Upper lobe of left lung (tissue), 6 donors: ENCODE data around the gene PBLD. TPM values are rescaled to one million over a fixed set of nuclear protein-coding genes. Genes with fewer than 3 reads are reported as not detected.

ENCODE experiments used
- ATAC-seq, 2 donors: fragments of 200-7000 bp; cut with Tn5 transposase; one replicate each; pipeline ENCODE4 v1.9.1; 2022; ENCODE audit warnings: mild to moderate bottlenecking in 2 of 2, moderate library complexity in 2 of 2; ENCODE audit not compliant: low FRiP score in 2 of 2
- DNase-seq, 2 donors: peaks; one replicate each; pipeline ENCODE4 v3.0.0-alpha.2; 2019 to 2020
- H3K27ac ChIP-seq, 4 donors: fragments of 200-600 bp; sonication (generic); one replicate each; pipeline ENCODE4 v1.5.1; 2016 to 2019
- H3K27me3 ChIP-seq, 4 donors: fragments of 200-600 bp; sonication (generic); one replicate each; pipeline ENCODE4 v1.5.1; 2017 to 2019
- H3K36me3 ChIP-seq, 4 donors: fragments of 200-600 bp; sonication (generic); one replicate each; pipeline ENCODE4 v1.5.1; 2016 to 2019
- H3K4me1 ChIP-seq, 4 donors: fragments of 200-600 bp; sonication (generic); one replicate each; pipeline ENCODE4 v1.5.1; 2018 to 2019
- H3K4me3 ChIP-seq, 4 donors: fragments of 200-600 bp; sonication (generic); one replicate each; pipeline ENCODE4 v1.5.1; 2017 to 2019; ENCODE audit warnings: mild to moderate bottlenecking in 2 of 4, moderate library complexity in 1 of 4
- H3K9me3 ChIP-seq, 4 donors: fragments of 200-600 bp; sonication (generic); one replicate each; pipeline ENCODE4 v1.5.1; 2018 to 2019
- EP300 ChIP-seq, 4 donors: sonication (generic); formaldehyde crosslinking; IDR thresholded peaks; one replicate each; pipeline ENCODE4 v1.5.1; 2017; ENCODE audit warnings: antibody characterized with exemption in 4 of 4, control low read depth in 2 of 4
- POLR2A ChIP-seq, 4 donors: fragments of 450-650 bp; IDR thresholded peaks; one replicate each; pipeline ENCODE4 v1.5.1; 2016 to 2017; ENCODE audit warnings: antibody characterized with exemption in 4 of 4, mild to moderate bottlenecking in 2 of 4
- POLR2AphosphoS5 ChIP-seq, 2 donors: sonication (generic); formaldehyde crosslinking; IDR thresholded peaks; one replicate each; pipeline ENCODE4 v1.5.1; 2017; ENCODE audit warnings: antibody characterized with exemption in 2 of 2
- WGBS, 2 donors: methylation state at CpG; one replicate each; pipeline ENCODE4 v1.1.5; 2017 to 2018; 5-methylcytosine and 5-hydroxymethylcytosine counted together
- total RNA-seq, 6 donors: library from RNA; depleted of rRNA in 4 of 6; stranded (reverse); fragments of >200 nt in 4 of 6; gene quantifications; one replicate each; pipeline versions ENCODE4 v1.1.0 to v1.2.1, GENCODE V29; 2016 to 2021
- TF ChIP-seq, protein P1 (sequence below), 6 experiments: fragments of 450-650 bp in 4 of 6; fragments of 200-600 bp in 2 of 6; sonication (generic) in 2 of 6; IDR thresholded peaks; one replicate each; pipeline ENCODE4 v1.5.1; 2016 to 2019; ENCODE audit warnings: antibody characterized with exemption in 6 of 6
- donor health status: DM: no; HTN: no; CAD: no; lungs with moderate emphysema.
- donor health status: DM: no; HTN: yes; CAD: no; lungs with severe emphysema.

Gene PBLD
- total RNA-seq, 6 donors from 2014 or later, result 1.8 to 21.0 (median 4.3) TPM

DNA sequence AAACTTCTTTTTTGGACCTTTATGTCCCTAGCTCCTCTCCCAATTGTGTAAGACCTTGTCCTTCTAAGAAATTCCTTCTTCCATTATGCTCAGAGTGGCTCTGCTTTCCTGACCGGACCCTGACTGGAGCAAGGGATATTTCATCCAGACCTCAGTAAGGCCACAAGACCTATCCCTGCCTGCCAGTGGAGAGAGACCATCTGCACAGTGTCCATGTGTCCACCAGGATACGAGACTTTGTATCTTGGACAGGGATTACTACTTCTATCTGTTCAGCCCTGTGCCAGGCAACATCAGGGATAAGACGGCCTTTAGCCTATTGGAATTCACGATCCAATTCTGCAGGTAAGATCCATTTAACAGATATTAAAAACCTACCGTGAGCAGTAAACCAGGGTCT lies 93.7 kb downstream of the PBLD start:
- TF ChIP-seq POLR2AphosphoS5 (IDR thresholded peaks at IDR 0.05) (no peak), POLR2A (IDR thresholded peaks at IDR 0.05) (no peak), EP300 (IDR thresholded peaks at IDR 0.05) (no peak)
- TF ChIP-seq, protein P1, sequence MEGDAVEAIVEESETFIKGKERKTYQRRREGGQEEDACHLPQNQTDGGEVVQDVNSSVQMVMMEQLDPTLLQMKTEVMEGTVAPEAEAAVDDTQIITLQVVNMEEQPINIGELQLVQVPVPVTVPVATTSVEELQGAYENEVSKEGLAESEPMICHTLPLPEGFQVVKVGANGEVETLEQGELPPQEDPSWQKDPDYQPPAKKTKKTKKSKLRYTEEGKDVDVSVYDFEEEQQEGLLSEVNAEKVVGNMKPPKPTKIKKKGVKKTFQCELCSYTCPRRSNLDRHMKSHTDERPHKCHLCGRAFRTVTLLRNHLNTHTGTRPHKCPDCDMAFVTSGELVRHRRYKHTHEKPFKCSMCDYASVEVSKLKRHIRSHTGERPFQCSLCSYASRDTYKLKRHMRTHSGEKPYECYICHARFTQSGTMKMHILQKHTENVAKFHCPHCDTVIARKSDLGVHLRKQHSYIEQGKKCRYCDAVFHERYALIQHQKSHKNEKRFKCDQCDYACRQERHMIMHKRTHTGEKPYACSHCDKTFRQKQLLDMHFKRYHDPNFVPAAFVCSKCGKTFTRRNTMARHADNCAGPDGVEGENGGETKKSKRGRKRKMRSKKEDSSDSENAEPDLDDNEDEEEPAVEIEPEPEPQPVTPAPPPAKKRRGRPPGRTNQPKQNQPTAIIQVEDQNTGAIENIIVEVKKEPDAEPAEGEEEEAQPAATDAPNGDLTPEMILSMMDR (IDR thresholded peaks at IDR 0.05), result no peak
- 94 to 95% methylated on average over 5 of the region's 5 CpGs for WGBS, 2 donors
- Histone ChIP-seq H3K27ac (no peak overlapping the region), H3K4me3 (no peak overlapping the region), H3K4me1 (no peaks in the 10 kb centered on the region), H3K9me3 (no peaks in the 10 kb centered on the region), H3K36me3 (no peaks in the 10 kb centered on the region), H3K27me3 (no peaks in the 10 kb centered on the region)
- no peak for ATAC-seq
- DNase-seq, result no peak

DNA sequence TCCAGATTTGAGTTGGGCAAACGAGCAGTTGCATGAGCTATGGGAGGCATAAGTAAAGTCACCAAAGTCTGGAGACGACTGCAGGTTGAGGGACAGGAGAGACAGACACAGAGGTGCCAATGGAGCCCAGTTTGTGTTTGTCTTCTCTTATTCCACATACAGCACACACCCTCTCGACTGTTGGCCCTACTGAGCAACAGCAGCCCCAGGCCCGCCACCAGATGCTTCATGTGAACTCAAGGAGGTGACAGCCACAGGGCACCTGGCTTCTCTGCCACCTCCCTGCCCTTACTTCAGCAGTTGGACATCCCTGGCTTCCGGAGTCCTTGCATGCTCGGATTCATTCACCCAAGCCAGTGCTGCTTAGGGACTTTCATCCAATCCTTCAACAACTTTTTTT lies 94.4 kb downstream of the PBLD start:
- no peak for ATAC-seq
- Histone ChIP-seq H3K4me3 (no peak overlapping the region), H3K36me3 (no peaks in the 10 kb centered on the region), H3K9me3 (no peaks in the 10 kb centered on the region), H3K27me3 (no peaks in the 10 kb centered on the region), H3K27ac (no peak overlapping the region), H3K4me1 (no peaks in the 10 kb centered on the region)
- TF ChIP-seq, protein P1 (IDR thresholded peaks at IDR 0.05), result no peak
- TF ChIP-seq POLR2A (IDR thresholded peaks at IDR 0.05), result no peak
- TF ChIP-seq POLR2AphosphoS5 (IDR thresholded peaks at IDR 0.05), result no peak
- no peak for TF ChIP-seq EP300 (IDR thresholded peaks at IDR 0.05)
- WGBS, 2 donors, result 82 to 92% methylated on average over 6 of the region's 6 CpGs
- DNase-seq, result no peak

DNA sequence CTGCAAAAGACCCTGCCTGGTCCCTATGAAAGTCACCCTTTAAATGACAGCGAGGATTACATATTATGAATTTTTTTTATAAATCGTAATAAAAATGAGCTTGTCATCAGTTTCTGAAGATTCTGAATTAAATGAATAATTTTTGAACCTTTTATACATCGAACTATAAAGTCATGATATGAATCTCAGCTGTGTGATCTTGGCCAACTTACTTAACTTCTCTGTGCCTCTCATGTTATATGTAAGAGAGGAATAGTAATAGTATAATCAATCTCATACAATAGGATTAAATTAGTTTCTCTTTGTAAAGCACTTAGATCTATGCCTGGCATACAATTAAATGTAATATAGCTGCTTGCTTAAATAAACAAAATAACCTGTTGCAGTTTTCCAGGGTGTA lies 95.6 kb downstream of the PBLD start:
- ATAC-seq, result no peak
- no peak overlapping the region for H3K4me3 ChIP-seq
- no peak for DNase-seq
- H3K4me1 ChIP-seq, result no peaks in the 10 kb centered on the region
- TF ChIP-seq EP300 (IDR thresholded peaks at IDR 0.05), result no peak
- TF ChIP-seq POLR2A (IDR thresholded peaks at IDR 0.05), result no peak
- no peak for TF ChIP-seq POLR2AphosphoS5 (IDR thresholded peaks at IDR 0.05)
- TF ChIP-seq, protein P1 (IDR thresholded peaks at IDR 0.05), result no peak
- no peaks in the 10 kb centered on the region for H3K36me3 ChIP-seq
- no peaks in the 10 kb centered on the region for H3K27me3 ChIP-seq
- no peak overlapping the region for H3K27ac ChIP-seq
- 83 to 87% methylated on average over 3 of the region's 3 CpGs for WGBS, 2 donors
- no peaks in the 10 kb centered on the region for H3K9me3 ChIP-seq

DNA sequence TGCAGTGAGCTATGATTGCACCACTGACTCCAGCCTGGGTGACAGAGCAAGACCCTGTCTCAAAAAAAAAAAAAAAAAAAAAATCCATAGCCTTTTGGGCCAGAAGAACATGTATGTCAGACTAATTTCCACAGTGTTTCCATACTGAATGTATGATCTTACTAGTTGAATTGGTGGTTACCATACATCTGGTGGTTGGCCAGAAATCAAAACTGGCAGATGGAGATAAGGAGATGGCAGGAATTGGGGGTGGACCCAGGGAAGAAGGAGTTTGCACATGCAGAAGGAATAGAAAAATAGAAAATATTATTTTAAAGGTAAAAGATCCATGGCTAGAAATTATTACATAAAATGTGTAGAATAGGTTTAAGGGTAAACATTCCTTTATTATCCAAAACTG lies 97.1 kb downstream of the PBLD start:
- TF ChIP-seq POLR2AphosphoS5 (IDR thresholded peaks at IDR 0.05) (no peak), EP300 (IDR thresholded peaks at IDR 0.05) (no peak), POLR2A (IDR thresholded peaks at IDR 0.05) (no peak)
- TF ChIP-seq, protein P1 (IDR thresholded peaks at IDR 0.05), result no peak
- H3K4me3 ChIP-seq, result no peak overlapping the region
- peaks cover 8 to 15% (median 11%) of the 10 kb centered on the region in 4 donors for H3K4me1 ChIP-seq
- no peaks in the 10 kb centered on the region for H3K36me3 ChIP-seq
- no peak for DNase-seq
- no peaks in the 10 kb centered on the region for H3K27me3 ChIP-seq
- ATAC-seq, result no peak
- H3K9me3 ChIP-seq, result no peaks in the 10 kb centered on the region
- no peak overlapping the region for H3K27ac ChIP-seq

DNA sequence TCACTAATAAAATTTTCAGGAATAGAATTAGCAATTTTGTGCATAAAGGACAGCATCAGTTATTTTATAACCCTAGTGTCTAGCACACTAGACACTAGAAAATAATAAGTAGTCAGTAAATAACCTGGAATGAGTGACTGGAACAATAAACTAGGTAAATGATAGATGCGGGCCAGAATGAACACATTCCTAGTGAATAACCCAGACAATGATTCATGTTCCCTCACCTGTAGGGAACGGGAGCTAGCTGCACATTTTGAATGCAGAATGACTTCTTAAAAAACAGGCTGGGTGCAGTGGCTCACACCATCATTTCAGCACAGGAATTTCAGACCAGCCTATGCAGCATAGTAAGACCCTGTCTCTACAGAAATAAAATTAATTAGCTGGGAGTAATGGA lies 97.6 kb downstream of the PBLD start:
- Histone ChIP-seq H3K4me3 (no peak overlapping the region), H3K4me1 (peaks cover 9 to 15% (median 12%) of the 10 kb centered on the region in 4 donors), H3K27me3 (no peaks in the 10 kb centered on the region), H3K27ac (no peak overlapping the region), H3K36me3 (no peaks in the 10 kb centered on the region), H3K9me3 (no peaks in the 10 kb centered on the region)
- DNase-seq, result no peak
- TF ChIP-seq, protein P1 (IDR thresholded peaks at IDR 0.05), result no peak
- no peak for TF ChIP-seq POLR2AphosphoS5 (IDR thresholded peaks at IDR 0.05)
- no peak for TF ChIP-seq EP300 (IDR thresholded peaks at IDR 0.05)
- TF ChIP-seq POLR2A (IDR thresholded peaks at IDR 0.05), result no peak
- ATAC-seq, result no peak
- WGBS, 2 donors, result 64 to 85% methylated on average over 2 of the region's 2 CpGs
